DMS114 treated with DMSO at 0.1 percent for 48 hours (cell line): ENCODE data around the gene RNASEH1.

Source experiments
- DNase-seq: peaks from one replicate; lab custom pipeline; 2025; ENCODE audit not compliant: unreplicated experiment; lab: John Stamatoyannopoulos, UW

Gene RNASEH1

DNA sequence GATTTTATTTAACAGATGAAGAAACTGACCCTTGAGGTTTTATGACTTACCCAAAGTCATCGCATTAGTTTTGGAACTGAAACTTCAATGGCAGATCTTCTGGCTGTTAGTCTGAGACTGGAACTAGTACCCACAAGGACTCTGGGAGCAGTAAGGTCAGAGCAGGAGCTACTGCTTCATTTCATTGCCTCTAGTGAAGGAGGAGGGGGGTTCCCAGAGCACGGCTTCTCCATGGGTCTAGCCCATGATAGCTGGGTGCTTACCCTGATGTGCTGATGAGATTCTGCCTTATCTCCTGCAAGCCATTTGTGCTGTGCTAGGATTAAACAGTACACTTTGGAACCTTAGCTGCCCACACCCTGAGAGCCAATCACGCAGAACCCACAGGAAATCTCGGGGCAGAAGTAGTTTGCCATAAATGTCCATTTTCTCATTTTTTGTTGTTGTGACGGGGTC lies 5.4 kb upstream of the RNASEH1 start:
- no peak for DNase-seq

DNA sequence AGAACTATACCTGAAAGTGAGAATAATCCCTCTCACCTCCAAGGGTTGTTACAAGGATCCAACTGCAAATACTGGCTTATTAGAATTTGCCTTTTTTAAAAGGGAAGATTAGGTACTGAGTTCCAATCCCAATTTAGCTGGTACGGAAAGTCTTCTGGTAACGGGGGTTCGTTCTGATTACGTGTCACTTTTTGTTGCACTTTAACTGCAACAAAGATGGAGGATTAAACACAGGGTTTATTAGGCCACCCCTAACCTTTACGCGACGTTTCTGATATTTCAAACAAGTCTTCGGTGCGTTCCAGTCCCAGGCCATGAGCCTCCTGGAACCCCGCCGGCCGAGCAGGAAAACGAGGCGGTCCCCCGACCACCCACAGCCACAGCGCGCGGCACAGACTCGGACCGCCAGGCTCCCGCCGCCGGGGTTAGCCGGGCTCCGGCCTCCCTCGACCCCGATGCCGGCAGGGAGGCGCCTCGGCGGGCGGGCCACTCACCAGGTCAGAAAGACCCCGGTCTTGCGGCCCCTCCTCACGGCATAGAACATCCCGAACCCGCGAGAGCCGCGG lies 411 bp downstream of the RNASEH1 start:
- DNase-seq, result no peak

DNA sequence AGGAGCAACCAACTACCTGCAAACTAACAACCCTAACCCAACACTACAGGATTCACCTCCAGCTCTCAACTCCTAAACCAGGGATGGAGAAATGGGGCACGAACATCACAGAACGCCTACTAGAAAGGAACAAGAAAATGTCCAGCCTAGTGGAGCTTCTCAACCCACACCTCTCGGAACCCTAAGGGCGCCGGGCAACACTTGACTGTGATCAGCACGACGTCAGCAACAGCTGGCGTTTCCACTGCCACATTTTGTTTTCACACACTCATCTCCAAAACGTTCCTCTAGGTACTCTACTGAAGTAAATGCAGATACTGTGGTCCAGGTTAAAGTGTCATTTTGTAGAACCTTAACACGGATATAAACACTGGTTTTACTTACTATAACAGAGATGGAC lies 4.2 kb downstream of the RNASEH1 start:
- no peak for DNase-seq

DNA sequence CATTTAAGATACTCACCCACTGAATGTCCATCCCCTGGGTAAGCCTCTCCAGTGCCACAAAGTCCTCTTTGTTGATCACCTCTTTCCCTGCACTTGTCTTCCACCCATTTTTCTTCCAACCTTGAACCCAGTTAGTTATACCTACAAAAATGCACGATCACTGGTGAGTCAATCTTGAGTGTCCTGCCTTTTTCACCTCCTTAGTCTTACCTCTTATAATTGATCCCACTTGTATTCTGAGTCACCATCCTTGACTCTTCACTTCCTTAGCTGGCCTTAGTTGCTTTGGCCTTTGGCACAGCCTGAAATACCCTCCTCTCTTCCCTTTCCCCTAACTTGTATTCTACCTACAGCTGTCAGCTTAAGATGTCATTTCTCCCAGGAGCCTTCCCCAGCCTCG lies 10.2 kb downstream of the RNASEH1 start:
- no peak for DNase-seq

DNA sequence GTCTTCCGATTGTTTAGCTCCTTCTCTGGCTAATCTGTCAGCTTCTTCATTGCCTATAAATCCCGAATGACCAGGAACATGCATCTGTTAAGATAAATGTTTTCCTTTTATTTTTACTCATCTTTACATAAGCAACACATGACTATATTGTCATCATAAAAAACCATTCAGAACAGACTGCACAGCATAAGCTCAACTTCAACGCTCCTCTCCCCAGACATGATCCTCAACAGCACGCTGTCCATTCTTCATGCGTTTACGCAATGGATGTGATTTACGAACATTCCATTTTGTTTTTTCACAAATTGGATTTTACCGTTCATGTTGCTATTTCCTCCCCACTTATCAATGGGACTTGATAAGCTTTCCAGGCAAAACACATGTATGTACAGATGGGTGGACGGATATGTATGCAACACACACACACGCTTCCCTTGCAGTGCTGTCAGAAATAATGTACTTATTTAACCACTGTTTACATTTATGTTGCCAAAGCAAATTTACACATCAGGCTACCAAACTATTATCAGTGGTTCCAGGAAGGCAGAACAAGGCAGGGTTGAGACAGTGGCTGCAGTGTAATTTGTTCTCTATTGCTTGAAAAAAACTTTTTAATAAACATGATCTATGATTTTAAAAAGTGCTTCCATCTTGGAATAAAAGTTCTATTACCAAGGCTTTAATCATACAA lies 12.2 kb downstream of the RNASEH1 start:
- DNase-seq, result no peak

DNA sequence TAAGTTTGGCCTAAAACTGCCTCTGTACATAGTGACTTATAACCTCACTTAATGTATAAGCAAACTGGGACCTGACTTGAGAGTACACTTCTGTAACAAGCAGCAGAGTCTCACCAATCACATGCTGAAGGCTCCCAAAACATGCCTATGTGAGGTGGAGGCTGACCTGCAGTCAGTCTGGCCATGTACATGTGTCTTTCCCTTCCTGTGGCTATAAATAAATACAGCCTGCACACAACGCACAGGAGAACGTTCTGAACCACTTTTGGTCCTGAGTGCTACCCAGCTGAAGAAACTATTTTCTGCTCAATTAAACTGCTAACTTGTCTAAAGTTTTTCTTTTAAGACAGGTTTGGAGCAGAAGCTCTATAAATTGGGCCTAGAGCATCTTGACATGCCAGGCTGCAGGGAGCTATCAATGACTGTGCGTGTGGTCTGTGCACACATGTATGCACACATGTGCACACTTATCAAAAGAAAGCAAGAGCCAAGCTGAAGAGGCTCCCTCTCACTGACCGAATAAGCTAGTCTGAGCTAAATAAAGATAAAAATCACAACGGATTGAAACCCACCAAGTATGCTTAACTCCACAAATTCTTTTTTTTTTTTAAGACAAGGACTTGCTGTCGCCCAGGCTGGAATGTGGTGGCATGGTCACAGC lies 15.0 kb downstream of the RNASEH1 start:
- no peak for DNase-seq

DNA sequence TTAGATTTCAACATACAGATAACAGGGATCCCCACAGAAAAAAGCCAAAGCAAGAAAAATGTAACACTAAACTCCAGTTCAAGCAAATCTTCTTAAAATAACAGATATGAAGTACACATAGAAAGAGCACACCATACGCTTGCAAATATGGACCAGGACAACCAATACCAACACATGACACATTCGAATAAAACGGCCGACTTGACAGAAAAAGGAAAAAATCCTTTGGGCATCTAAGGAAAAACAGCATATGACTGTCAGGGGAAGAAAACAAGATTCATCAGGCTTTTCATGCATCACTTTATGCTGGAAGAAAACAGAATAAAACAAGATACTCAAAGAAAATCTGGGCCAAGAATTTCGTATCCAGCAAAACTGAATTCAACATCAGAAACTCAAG lies 16.0 kb downstream of the RNASEH1 start:
- DNase-seq, result no peak

DNA sequence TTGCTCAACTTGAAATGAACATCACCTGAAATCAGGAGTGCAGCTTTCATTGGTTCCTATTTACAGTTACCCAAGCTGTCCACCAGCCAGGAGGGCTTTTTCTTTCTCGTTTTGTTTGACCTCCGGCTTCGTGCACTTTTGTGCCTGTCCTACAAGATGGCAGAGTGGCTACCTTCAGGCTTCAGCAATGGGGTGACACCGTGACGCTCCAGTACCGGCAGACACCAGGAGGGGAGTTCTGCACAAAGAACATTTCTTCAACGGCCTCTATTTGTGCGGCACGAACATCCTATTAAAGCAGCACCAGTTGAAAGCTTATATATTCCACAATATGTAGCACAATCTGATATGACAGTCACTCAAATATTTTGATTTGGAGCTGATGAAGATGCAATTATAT lies 18.3 kb downstream of the RNASEH1 start:
- DNase-seq, result no peak

DNA sequence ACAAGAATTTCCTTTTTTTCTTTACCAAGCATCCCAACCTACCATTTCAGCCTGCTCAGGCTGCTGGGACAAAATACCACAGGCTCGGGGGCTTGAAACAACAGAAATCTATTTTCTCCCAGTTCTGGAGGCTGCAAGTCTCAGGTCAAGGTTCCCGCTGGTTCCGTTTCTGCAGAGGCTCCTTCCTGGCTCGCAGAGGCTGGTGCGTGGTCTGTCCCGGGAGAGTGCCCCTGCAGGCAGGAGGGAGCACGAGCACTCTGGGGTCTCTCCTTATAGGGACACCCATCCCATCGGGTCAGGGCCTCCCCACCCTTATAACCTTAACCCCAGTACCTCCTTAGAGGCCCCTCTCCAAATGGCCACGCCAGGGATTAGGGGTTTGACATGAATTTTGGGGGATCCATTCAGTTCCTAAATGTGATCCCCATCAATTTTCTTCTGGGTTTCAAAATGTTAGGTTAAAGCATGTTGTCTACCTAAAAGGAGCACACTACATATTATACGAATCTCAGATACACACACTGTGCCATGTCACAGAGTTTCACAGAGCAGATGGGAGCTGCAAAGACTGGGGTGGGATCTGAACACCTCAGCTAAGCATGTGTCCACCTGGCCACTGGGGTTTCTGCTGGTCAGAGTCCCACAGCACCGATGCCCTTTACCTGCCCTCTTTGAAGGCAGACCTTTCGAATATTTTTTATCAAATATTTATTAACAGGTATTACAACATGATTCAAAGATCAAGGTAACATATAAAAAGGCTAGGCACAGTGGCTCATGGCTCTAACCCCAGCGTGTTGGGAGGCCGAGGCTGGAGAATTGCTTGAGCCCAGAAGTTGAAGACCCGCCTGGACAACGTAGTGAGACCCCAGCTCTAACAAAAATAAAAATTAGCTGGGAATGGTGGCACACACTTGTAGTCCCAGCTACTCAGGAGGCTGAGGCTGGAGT lies 21.2 kb downstream of the RNASEH1 start:
- no peak for DNase-seq

DNA sequence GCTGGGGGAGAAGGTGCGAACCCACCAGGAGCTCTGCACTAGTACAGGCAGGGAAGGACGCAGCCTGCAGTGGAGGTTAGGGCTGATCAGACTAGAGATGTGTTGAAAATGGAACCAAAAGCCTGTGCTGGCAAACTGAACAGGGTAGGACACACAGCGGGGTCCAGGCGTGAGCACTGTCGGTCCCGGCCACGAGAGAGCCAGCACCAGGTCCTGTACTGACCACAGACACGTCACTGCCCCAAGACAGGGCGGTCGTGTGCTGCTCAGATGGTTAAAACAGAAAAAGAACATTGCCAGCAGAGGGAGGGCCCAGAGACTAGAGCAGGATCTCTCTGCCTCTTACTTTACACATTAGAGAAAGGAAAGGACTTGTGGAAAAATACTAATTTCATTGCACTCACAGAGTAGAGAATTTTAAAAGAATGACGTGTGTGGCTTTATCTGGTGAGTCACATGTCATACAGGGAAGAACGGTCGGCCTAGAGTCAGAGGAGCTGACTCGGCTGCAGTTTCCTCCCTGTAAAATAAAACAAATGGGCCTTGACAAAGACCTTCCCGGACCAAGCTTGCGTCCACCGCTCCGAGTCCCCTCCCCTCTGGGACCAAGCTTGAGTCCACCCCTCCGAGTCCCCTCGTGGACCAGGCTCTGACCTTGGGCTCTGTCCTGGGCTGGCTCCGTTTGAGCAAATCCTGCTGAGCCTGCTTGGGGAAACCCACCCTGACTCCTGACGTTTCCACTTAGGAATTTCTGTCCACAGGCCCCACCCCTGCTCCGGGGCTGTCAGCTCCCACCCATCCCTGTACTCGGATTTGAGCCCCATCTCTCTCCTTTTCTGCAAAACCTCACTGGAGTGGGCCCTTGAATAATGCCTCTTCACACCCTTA lies 22.1 kb downstream of the RNASEH1 start:
- DNase-seq, result peak; percentile 4

DNA sequence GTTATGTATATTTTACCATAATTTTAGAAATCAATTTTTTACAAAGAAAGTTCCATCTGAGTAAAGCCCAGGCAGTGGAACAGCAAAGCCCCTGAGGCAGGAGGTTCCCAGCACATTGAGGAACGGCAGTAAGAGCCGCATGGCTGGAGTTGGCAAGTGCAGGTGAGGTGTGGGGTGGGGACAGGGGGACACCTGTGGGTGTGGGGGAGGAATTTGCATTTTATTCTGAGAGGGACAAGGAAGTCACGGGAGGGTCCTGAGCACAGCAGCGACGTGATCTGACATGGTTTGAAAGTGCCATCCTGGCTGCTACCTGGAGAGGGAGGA lies 22.7 kb downstream of the RNASEH1 start:
- no peak for DNase-seq

DNA sequence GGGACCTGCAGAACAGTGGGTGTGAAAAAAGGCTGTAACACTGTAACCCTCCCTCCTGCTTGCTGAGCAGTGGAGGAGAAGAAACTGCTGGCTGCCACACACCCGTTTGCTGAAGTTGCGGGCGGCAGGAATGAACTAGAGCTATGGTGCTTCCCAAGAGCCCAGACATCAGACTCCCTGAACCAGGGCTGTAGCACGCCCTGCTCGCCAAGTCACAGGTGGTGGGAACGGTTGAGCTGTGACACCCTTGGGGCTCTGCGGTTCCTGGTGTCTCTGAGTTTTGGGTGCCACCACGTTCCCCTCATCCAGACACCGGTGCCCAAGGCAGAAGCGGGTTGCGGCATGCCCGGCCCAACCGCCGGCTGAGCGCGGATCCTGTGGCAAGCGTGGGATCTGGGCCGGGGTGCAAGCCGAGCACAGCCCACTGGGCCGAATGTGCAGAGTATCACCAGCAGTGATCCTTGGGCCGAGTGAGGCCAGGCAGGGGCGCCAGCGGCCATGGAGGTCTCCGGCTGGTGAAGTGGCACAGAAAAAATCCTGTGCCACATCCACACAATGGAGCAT lies 23.8 kb downstream of the RNASEH1 start:
- no peak for DNase-seq

DNA sequence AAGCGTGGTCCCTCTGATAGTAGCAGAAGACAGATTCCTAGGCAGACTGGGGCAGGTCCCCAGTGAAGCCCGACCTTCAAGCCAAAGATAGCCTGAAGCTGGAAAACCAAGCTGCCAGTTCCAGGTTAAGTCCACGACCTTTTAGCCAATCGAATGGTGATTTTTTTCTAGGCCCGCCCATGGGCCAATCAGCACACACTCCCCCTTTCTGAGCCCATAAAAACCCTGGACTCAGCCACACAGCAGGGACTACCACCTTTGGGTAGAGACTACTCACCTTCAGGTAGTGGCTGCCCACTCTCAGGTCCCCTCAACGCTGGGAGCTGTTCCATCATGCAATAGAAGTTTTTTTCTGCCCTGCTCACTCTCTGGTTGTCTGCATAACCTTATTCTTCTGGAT lies 24.3 kb downstream of the RNASEH1 start:
- no peak for DNase-seq

DNA sequence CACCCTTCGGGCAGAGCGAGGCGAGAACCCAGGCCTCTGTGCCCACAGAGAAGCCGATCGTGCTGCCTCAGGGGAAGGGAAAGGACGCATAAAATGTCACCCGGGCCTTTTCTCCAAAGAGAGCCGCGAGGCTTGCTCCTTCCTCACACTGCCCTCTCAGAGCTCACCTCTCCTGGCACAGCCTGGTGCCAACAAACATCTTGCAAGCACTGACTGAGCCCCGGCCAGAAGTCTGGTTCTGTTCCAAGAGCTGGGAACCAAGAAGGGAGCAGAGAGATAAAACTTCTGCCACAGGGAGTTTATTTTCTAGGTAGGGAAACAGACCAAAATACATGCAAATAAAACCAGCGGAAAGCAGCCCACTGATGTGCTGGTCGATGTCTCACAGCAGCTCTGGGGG lies 25.2 kb downstream of the RNASEH1 start:
- no peak for DNase-seq

DNA sequence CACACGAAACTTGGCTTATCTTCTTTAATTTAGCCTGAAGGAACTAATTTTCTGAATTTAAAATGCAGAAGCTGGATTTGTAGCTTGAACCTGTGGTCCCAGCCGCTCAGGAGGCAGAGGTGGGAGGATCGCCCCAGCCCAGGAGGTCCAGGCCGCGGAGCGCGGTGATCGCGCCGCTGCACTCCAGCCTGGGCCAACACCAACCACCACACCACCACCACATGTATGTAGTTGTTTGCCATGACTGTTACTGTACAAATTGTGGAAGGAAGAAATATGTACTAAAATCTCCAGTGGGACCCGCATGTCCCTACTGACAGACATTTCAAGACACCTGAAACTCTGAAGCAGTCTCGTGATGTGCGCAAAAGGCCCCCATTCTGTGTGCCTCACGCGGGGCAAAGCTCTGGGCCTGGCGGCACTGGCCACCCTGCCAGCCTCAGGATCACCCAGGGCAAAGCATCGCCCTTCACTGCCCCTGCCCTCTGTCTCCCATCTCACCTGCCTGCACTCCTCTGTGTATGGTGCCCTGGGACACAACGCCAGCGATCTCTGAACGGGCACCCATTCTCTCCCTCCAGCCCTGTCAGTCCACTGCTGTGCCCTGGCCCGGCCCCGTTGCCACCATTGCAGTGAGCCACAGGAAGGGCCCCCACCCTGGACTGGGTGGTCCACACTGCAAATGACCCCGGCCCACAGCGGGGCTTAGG lies 28.7 kb downstream of the RNASEH1 start:
- DNase-seq, result no peak

DNA sequence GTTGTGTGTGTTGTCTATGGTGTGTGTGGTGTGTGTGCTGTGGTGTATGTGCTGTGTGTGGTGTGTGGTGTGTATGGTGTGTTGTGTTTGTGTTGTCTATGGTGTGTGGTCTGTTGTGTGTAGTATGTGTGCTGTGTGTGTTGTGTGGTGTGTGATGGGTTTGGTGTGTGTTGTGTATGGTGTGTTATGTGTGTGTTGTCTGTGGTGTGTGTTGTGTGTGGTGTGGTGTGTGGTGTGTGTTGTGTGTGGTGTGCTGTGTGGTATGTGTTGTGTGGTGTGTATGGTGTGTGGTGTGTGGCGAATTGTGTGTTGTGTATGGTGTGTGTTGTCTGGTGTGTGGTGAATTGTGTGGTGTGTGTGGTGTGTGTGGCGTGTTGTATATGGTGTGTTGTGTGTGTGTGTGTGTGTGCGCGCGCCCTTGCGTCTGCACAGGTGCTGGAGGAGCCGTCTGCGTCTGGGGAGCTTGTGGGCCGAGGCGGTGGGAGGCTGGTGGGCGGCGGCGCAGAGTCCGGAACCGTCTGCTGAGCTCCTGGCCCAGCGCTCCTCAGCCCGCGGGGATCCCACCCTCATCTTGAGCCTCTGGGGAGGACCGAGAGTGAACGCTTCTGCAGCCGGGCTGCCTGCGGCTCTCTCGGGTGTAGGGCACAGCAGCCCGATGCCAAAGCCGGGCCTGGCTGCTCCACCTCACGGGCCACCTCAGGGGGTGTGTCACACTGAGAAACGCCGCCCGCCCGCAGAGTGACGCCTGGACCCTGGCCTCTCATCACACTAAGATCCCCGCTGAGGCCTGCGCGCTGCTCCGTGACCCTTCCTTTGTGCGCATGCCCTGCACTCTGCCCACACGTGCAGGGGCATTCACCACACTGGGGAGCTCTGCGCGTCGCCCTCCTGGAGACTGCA lies 30.0 kb downstream of the RNASEH1 start:
- DNase-seq, result no peak

DNA sequence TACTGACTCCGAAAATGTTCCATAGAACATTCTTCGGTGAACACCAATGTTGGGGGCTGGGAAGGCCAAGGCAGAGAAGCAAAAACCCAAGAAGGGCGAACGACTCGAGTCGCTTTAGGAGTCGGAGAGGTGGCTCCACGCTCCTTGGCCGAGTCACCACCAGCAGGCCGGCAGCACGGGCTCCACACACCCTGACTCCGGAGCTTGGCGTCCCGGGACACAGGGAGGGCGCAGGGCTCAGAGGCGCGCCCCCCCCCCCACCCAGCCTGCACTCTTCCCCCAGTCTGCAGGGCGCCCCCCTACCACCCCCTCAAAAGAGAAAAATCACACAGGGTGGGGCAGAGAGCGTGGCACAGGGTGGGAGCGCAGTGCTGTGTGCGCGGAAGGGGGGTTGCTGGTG lies 31.3 kb downstream of the RNASEH1 start:
- DNase-seq, result no peak

DNA sequence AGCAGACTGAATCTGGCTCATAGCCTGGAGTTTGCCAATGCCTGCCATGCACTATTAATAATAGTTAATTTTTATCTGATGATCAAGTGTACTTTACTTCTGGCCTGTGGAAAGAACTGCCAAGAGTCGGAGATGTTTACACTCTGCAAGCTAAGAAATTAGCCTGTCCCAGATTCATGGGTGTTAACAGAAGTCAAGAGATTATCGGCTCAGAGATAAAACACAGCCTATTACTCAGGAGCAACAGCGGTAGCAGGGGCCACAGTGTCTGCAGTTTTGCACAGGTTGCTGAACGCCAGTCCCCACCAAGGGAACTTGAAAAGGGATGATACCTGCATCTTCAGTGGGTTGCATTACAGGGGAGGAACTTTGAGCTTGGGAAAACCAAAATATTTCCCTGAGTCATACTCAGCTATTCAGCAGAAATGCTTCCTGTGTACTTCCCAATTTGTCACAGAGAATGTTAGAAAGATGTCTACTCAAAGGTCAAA lies 34.5 kb downstream of the RNASEH1 start:
- DNase-seq, result no peak
